ACC112 (cell line): Measurements from ENCODE around the gene ROBO1.
A peak's percentile ranks its signal among the peaks of the same experiment; 100 is the strongest.

Experiments used
- H2AFZ ChIP-seq: fragments of 200-600 bp; sonication (generic); one replicate; pipeline ENCODE4 v1.6.0; 2017; ENCODE audit warnings: antibody characterized with exemption, low read length; ENCODE audit not compliant: unreplicated experiment
- H3K27ac ChIP-seq: fragments of 200-600 bp; sonication (generic); 2 replicates; pipeline ENCODE4 v1.5.1; 2014; ENCODE audit warnings: low read depth, mild to moderate bottlenecking, antibody characterized with exemption, low read length, moderate library complexity
- H3K27me3 ChIP-seq: fragments of 200-600 bp; sonication (generic); 2 replicates; pipeline ENCODE4 v1.6.1; 2014; ENCODE audit warnings: mild to moderate bottlenecking, antibody characterized with exemption, low read length, moderate library complexity, mixed read lengths; ENCODE audit not compliant: insufficient read depth
- H3K36me3 ChIP-seq: fragments of 200-600 bp; sonication (generic); 2 replicates; pipeline ENCODE4 v1.6.1; 2016; ENCODE audit warnings: mild to moderate bottlenecking, antibody characterized with exemption, low read length, moderate library complexity, mixed read lengths; ENCODE audit not compliant: insufficient read depth
- H3K4me1 ChIP-seq: fragments of 200-600 bp; sonication (generic); one replicate; pipeline ENCODE4 v1.6.1; 2016; ENCODE audit warnings: low read length, mixed read lengths; ENCODE audit not compliant: insufficient read depth, unreplicated experiment, control insufficient read depth
- H3K4me3 ChIP-seq: fragments of 200-600 bp; sonication (generic); 2 replicates; pipeline ENCODE4 v1.5.1; 2014; ENCODE audit warnings: mild to moderate bottlenecking, low read depth, low read length
- H3K79me2 ChIP-seq: fragments of 200-600 bp; sonication (generic); one replicate; pipeline ENCODE4 v1.6.0; 2016; ENCODE audit warnings: low read length; ENCODE audit not compliant: control insufficient read depth, unreplicated experiment, insufficient read depth

The ROBO1 gene

GRCh38 chr3:78908236-78908635 lies 859.6 kb downstream of the ROBO1 start:
- H3K27me3 ChIP-seq: no peaks in the 10 kb centered on the region
- H3K36me3 ChIP-seq: no peaks in the 10 kb centered on the region
- peaks cover 9% of the 10 kb centered on the region for H3K4me1 ChIP-seq
- H3K79me2 ChIP-seq: peaks cover 3% of the 10 kb centered on the region
- H3K4me3 ChIP-seq: no peak overlapping the region
- peak overlapping the region; percentile 35; the same call in 1 of the 2 replicates for H3K27ac ChIP-seq
- no peak overlapping the region for H2AFZ ChIP-seq

GRCh38 chr3:78907367-78907766 lies 860.4 kb downstream of the ROBO1 start:
- Histone ChIP-seq H3K79me2 (peaks cover 3% of the 10 kb centered on the region), H2AFZ (no peak overlapping the region), H3K4me3 (no peak overlapping the region), H3K27me3 (no peaks in the 10 kb centered on the region), H3K36me3 (no peaks in the 10 kb centered on the region), H3K27ac (no peak overlapping the region), H3K4me1 (peaks cover 9% of the 10 kb centered on the region)

GRCh38 chr3:78906930-78907329 lies 860.9 kb downstream of the ROBO1 start:
- no peak overlapping the region for H3K27ac ChIP-seq
- H3K79me2 ChIP-seq: peaks cover 3% of the 10 kb centered on the region
- H3K27me3 ChIP-seq: no peaks in the 10 kb centered on the region
- H2AFZ ChIP-seq: no peak overlapping the region
- H3K4me1 ChIP-seq: peaks cover 9% of the 10 kb centered on the region
- no peak overlapping the region for H3K4me3 ChIP-seq
- no peaks in the 10 kb centered on the region for H3K36me3 ChIP-seq

- Histone ChIP-seq H3K4me3 (no peak overlapping the region), H3K36me3 (no peaks in the 10 kb centered on the region), H3K27me3 (no peaks in the 10 kb centered on the region), H3K4me1 (peaks cover 9% of the 10 kb centered on the region), H3K27ac (no peak overlapping the region), H2AFZ (no peak overlapping the region), H3K79me2 (peaks cover 3% of the 10 kb centered on the region)
Observed at GRCh38 chr3:78906245-78906644, 861.6 kb downstream of the ROBO1 start.

- peaks cover 3% of the 10 kb centered on the region for H3K79me2 ChIP-seq
- peaks cover 12% of the 10 kb centered on the region for H3K4me1 ChIP-seq
- H3K36me3 ChIP-seq: no peaks in the 10 kb centered on the region
- no peak overlapping the region for H3K4me3 ChIP-seq
- no peak overlapping the region for H3K27ac ChIP-seq
- H2AFZ ChIP-seq: no peak overlapping the region
- no peaks in the 10 kb centered on the region for H3K27me3 ChIP-seq
Observed at GRCh38 chr3:78905700-78906099, 862.1 kb downstream of the ROBO1 start.

- peaks cover 7% of the 10 kb centered on the region for H3K79me2 ChIP-seq
- no peaks in the 10 kb centered on the region for H3K36me3 ChIP-seq
- H3K4me1 ChIP-seq: peaks cover 8% of the 10 kb centered on the region
- H3K27me3 ChIP-seq: no peaks in the 10 kb centered on the region
- H3K4me3 ChIP-seq: no peak overlapping the region
- no peak overlapping the region for H2AFZ ChIP-seq
- H3K27ac ChIP-seq: no peak overlapping the region
Observed at GRCh38 chr3:78901544-78901943, 866.3 kb downstream of the ROBO1 start.

GRCh38 chr3:78900880-78901279 lies 866.9 kb downstream of the ROBO1 start:
- Histone ChIP-seq H2AFZ (no peak overlapping the region), H3K79me2 (peaks cover 7% of the 10 kb centered on the region), H3K27me3 (no peaks in the 10 kb centered on the region), H3K4me1 (peaks cover 8% of the 10 kb centered on the region), H3K36me3 (no peaks in the 10 kb centered on the region), H3K4me3 (no peak overlapping the region), H3K27ac (no peak overlapping the region)

- Histone ChIP-seq H3K4me1 (peaks cover 8% of the 10 kb centered on the region), H3K79me2 (peaks cover 7% of the 10 kb centered on the region), H3K27ac (no peak overlapping the region), H2AFZ (no peak overlapping the region), H3K4me3 (no peak overlapping the region), H3K36me3 (no peaks in the 10 kb centered on the region), H3K27me3 (no peaks in the 10 kb centered on the region)
Observed at GRCh38 chr3:78900426-78900825, 867.4 kb downstream of the ROBO1 start.

GRCh38 chr3:78895528-78895927 lies 872.3 kb downstream of the ROBO1 start:
- peaks cover 4% of the 10 kb centered on the region for H3K4me1 ChIP-seq
- H3K27ac ChIP-seq: no peak overlapping the region
- peaks cover 8% of the 10 kb centered on the region for H3K79me2 ChIP-seq

GRCh38 chr3:78894787-78895186 lies 873.0 kb downstream of the ROBO1 start:
- no peaks in the 10 kb centered on the region for H3K36me3 ChIP-seq
- H3K4me1 ChIP-seq: no peaks in the 10 kb centered on the region
- H3K27me3 ChIP-seq: no peaks in the 10 kb centered on the region
- H3K27ac ChIP-seq: no peak overlapping the region
- peaks cover 8% of the 10 kb centered on the region for H3K79me2 ChIP-seq
- H3K4me3 ChIP-seq: no peak overlapping the region
- no peak overlapping the region for H2AFZ ChIP-seq

More at GRCh38 chr3:78895528-78895927, 872.3 kb downstream of the ROBO1 start:
- Histone ChIP-seq H3K27me3 (no peaks in the 10 kb centered on the region), H3K4me3 (no peak overlapping the region), H2AFZ (no peak overlapping the region), H3K36me3 (no peaks in the 10 kb centered on the region)

- peaks cover 4% of the 10 kb centered on the region for H3K79me2 ChIP-seq
- no peaks in the 10 kb centered on the region for H3K36me3 ChIP-seq
- H3K4me3 ChIP-seq: no peak overlapping the region
- no peak overlapping the region for H2AFZ ChIP-seq
- no peak overlapping the region for H3K27ac ChIP-seq
- H3K27me3 ChIP-seq: no peaks in the 10 kb centered on the region
- peaks cover 12% of the 10 kb centered on the region for H3K4me1 ChIP-seq
Observed at GRCh38 chr3:78893161-78893560, 874.6 kb downstream of the ROBO1 start.
